ENCODE data around the gene ARHGAP27.

- TF ChIP-seq ASH1L (IDR thresholded peaks at IDR 0.05; ENCODE audit: borderline replicate concordance, low read depth, partially characterized antibody): no peak
- no peak for TF ChIP-seq ZNF764 (CRISPR knock-in tag; IDR thresholded peaks at IDR 0.05; ENCODE audit: low read depth)
- TF ChIP-seq, protein P1, sequence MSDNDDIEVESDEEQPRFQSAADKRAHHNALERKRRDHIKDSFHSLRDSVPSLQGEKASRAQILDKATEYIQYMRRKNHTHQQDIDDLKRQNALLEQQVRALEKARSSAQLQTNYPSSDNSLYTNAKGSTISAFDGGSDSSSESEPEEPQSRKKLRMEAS (CRISPR knock-in tag; IDR thresholded peaks at IDR 0.05): 0 out of 2 replicates have a peak, but pooled peaks have one; percentile 17
- no peak for TF ChIP-seq CTCF (IDR thresholded peaks at IDR 0.05 in 2 of 3, conservative IDR thresholded peaks at IDR 0.05 in 1 of 3; ENCODE audit: insufficient read depth in 2 of 3, low read depth in 1 of 3, low read length in 3 of 3)
- TF ChIP-seq ZNF274 (IDR thresholded peaks at IDR 0.05; ENCODE audit: borderline replicate concordance, low read depth, low read length): no peak
- TF ChIP-seq ZBTB40 (IDR thresholded peaks at IDR 0.05): no peak
- no peak for TF ChIP-seq ZBTB40 (CRISPR knock-in tag; IDR thresholded peaks at IDR 0.05)
These were observed 38.6 kb downstream of the ARHGAP27 start for GRCh38 chr17:45394091-45394490.
